HG03442 (cell line): ENCODE data around the gene CPEB1.
"Not testable (repeated sequence)": the region's sequence is repeated elsewhere in the genome, so short reads cannot be mapped to it uniquely, and the experiment has no call there.

ENCODE experiments used
- ATAC-seq: cut with Tn5 transposase; IDR thresholded peaks from one replicate; pipeline ENCODE4 v1.9.1; 2021; ENCODE audit warnings: mild to moderate bottlenecking, moderate library complexity; ENCODE audit not compliant: unreplicated experiment

CPEB1 gene

DNA sequence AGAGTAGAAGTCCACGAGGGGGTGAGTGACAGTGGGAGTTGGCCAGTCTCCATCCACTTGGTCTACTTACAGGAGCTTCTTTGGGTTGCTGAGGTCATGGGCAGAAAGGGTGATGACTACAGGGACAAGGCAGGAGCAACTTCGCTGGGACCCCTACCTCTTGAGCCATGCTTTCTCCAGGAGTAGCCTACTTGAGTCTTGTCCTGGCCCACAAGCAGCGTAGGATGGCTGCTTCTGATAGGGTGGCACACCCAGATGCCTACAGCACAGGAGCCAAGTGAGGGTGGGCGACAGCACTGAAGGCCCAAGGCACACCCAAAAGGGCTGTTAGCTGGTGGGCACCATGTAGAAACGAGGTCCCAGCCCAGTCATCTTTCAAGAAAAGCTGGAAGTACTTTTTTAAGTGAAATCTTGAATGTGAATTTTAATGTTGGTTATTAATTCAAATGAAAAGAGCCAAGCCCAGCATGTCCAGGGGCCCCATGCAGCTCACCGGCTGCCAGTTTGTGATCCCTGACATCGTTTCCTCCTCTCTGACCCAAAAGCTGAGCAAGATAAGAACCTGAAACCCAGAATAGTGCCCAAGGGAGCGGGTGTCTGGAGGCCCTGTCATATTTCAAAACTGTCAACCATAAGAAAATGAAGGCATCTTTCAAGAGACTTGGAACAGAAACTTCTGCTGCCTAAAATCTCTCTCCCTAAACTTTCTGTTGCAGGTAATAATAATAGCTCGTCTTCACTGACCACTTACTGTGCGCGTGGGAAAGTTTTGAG is 2.2 kb upstream of the CPEB1 start:
- no peak for ATAC-seq

- no peak for ATAC-seq
Measured at GRCh38 chr15:82648257-82649103, 1.3 kb upstream of the CPEB1 start.

DNA sequence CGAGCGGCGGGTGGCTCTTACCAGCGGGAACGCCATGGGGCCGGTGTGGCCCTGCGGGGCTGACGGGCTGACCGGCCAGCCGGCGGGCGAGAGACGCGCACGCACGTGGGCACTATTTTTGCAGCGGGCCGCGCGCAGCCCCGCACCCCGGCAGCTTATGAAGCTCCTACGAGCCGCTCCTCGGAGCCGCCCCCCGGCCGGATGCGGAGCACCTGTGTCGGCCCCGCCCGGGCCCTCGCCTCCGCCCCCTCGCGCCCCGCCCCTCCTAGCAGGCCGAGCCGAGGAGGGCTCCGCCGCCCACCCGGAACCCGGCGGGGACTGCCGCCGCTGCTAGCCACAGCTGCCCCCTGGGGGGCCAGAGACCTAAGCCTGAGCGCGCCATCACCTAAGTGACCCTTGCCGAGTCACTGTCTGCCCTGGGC is 683 bp upstream of the CPEB1 start:
- no peak for ATAC-seq

DNA sequence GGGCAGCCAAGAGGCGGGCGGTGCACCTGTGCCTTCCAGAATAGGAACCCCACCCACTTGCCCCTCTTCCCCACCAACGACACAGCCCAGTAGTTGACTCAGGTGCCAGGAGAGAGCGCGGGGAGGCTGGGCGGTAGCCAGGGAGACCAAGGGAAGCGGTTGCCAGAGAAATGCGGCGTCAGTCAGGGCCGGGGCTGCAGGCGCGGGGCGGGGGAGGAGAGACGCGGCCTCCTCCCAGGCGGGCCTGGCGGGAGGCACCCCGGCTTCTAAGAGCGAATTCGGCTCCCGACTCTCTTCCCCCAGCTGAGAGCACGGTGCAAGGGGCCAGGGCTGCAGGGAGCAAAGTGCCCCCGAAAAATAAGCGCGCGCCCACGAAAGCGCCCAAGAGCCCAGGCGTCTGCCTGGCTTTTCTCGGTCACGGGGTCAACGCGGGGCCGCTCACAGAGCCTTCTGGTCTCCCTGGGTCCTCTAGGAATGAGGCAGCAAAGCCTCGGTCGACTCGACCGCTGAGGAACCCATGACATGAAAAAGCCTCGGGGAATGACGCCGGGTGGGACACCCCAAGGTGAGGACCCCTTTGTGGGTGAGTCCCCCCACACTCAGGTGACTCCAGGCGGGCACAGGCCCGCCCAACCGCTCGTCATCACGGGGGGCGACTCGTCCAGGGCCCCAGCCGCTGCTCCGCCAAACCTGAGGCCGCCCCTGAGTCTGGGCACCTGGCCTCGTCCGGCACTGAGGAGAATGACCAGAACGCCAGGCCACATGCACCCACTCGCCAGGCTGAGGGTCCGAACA is 716 bp downstream of the CPEB1 start:
- no peak for ATAC-seq

GRCh38 chr15:82644967-82645852 is 2.0 kb downstream of the CPEB1 start:
- ATAC-seq: not testable (repeated sequence)

DNA sequence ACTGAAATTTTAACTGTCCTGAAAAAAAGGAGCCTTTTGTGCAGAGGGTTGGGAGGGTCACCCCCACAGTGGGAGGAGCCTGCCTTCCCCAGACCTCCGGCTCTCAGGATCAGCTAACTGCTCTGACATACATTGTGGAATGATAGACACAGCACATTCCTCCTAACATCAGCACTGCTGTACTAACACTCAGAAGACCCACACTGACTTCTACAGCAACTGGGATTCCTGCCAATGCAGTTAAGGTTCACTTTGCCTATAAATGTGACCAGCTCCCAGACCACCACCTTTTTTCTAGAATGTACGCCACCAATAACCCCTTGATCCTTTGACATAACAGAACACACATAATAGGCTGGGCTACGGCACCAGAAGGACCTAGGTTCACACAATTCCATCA is 3.2 kb downstream of the CPEB1 start:
- ATAC-seq: no peak

GRCh38 chr15:82642656-82643055 is 4.5 kb downstream of the CPEB1 start:
- ATAC-seq: no peak

DNA sequence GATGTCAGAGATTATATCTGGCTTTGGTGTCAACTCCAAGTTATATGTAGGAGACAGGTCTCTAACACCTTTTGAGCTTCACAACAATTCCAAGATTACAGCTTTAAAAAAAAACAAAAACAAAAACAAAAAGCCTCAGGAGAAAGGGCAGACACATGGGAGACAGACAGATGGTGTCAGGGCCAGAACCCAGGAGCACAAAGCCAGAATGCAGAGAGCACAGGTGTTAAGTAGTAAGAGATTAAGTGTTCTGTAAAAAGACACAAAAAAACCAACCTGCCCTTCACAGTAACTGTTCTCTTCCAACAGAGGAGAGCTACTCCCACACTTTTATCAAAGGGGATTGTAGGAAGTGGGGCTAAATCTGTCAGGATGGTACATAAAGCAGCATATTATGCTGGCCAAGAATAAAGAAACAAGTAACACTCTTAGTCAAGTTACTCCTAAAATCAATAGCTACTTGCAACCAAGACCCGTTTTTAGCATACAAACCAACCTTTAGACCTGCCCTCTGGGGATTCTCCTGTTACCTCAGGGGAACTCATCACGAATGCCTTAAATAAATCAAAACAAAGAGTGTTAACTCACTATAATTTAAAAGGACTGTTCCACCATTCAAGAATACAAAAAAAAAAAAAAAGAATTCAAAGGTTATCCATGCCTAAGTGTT is 5.9 kb downstream of the CPEB1 start:
- ATAC-seq: no peak

DNA sequence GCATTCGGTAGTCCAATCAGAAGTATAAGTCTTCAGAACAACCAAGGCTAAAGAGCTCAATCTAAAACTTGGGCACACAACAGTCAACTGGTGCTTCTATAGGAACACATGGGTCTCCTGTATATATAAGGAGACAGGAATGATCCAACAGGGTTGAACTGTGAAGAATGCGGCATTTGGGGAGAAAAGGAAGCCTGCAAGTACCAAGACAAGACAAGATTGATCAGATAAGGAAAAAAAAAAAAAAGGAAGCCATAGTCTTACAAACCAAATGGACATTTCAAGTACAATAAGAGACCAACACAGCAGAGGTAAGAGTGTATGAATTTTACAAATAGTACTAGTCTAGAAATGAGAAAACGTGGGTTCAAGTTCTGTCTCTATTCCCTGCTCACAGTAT is 6.5 kb downstream of the CPEB1 start:
- no peak for ATAC-seq

DNA sequence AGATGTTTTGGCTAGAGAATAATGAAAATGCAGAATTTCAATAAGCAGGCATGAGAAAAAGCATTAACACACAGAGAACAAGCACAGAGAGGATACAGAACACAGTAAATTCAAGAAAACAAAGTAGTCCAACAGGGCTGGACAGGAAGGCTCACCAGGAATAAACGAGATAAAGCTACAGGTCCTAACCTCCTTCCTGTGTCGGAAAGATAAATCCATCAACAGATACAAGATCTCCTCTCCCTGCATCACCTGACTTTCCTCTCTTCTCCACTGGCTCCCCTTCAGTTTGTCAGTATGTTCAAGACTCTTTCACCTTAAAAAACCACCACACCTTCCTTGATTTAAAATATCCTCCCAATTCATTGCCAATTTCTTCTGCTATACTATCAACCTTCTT is 11.4 kb downstream of the CPEB1 start:
- ATAC-seq: no peak

- no peak for ATAC-seq
Measured at GRCh38 chr15:82630033-82630432, 17.1 kb downstream of the CPEB1 start.

DNA sequence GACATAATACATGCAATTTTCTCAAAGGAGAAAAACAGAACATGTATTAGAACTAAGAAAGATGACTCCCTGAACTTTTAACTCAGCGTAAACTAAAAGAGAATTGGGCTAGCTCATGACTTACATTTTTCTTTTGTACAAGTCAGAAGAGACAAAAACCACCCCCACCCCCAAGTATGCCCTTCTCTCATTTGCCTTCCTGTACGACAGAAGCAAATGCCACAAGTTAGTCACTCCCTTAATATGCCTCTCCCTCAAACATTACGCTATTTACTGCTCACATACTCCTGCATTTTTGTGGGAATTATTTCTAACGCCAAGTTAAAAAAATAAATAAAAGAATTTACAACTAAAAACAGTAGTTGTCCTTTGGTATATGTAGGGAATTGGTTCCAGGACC is 22.0 kb downstream of the CPEB1 start:
- no peak for ATAC-seq

DNA sequence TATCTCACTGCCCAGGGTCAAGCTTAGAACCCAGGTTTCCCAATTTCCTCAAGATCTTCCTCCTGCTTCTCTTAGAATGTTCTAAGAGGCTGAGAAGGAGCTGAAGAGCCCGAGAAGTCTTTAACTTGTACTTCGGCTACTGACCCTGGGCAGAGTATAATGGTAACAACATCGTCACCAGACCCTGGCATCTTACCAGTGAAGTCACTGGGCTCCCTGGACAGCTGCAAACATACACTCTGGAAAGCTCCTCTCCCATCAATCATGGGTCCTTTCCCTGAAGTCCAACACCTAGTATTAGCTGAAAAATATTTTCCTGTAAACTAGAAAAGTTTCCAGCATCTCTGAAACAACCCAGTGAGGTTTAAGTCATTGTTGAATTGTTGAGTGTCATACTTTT is 22.7 kb downstream of the CPEB1 start:
- ATAC-seq: no peak

GRCh38 chr15:82624008-82624407 is 23.2 kb downstream of the CPEB1 start:
- ATAC-seq: no peak

GRCh38 chr15:82621970-82622369 is 25.2 kb downstream of the CPEB1 start:
- no peak for ATAC-seq

DNA sequence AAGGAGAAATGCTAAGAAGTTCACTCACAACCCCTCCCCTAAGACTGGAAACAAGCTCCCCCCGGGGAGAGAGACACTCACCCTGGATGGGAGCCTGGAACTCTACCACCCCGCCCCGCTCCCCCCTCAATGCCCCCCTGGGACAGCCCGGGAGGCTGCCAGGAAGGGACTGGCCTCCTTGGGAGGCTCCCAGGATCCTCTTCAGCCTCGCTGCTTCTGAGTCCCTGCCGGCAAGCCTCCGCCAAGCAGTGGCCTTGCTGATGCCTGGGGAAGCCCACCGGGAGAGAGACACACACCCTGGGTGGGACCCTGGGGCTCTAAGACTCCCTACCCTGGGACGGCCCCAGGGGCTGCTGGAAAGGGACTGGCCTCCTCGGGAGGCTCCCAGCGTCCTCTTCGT is 33.4 kb downstream of the CPEB1 start:
- ATAC-seq: no peak

- no peak for ATAC-seq
Measured at GRCh38 chr15:82611348-82611747, 35.8 kb downstream of the CPEB1 start.

DNA sequence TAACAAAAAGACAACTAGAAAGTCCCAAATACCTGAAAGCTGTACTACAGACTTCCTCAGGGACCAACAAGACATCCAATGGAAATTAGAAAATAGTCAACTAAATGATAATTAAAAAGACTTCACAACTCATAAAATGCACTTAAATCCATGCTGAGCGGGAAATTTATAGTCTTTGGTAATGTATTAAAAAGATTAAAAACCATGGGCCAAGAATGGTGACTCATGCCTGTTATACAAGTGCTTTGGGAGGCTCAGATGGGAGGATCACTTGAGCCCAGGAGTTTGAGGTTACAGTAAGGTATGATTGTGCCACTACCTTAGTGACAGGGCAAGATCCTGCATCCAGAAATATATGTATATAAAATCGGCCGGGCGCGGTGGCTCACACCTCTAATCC is 45.0 kb downstream of the CPEB1 start:
- ATAC-seq: no peak

- ATAC-seq: no peak
Measured at GRCh38 chr15:82599862-82600261, 47.3 kb downstream of the CPEB1 start.

DNA sequence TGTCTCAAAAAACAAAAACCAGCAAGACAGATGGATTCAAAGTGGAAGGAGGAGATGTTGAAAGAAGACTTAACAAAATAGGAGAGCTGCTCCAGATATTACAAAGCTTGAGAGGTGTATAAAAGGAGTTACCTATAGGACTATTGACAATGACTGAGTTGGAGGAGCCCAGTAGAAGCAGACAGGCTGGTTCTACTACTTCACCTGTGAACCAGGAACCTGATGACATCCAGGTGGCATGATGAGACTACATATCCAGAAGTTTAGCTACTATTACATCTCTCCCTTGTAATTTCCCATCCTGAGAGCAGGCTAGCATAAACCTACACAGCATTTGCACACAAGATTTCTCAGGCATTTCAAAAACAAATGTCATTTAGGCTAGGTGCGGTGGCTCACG is 49.3 kb downstream of the CPEB1 start:
- ATAC-seq: no peak
